Measurements from ENCODE around the gene TXNDC17.
"Not testable (repeated sequence)": the region's sequence is repeated elsewhere in the genome, so short reads cannot be mapped to it uniquely, and the experiment has no call there.

TXNDC17 gene

DNA sequence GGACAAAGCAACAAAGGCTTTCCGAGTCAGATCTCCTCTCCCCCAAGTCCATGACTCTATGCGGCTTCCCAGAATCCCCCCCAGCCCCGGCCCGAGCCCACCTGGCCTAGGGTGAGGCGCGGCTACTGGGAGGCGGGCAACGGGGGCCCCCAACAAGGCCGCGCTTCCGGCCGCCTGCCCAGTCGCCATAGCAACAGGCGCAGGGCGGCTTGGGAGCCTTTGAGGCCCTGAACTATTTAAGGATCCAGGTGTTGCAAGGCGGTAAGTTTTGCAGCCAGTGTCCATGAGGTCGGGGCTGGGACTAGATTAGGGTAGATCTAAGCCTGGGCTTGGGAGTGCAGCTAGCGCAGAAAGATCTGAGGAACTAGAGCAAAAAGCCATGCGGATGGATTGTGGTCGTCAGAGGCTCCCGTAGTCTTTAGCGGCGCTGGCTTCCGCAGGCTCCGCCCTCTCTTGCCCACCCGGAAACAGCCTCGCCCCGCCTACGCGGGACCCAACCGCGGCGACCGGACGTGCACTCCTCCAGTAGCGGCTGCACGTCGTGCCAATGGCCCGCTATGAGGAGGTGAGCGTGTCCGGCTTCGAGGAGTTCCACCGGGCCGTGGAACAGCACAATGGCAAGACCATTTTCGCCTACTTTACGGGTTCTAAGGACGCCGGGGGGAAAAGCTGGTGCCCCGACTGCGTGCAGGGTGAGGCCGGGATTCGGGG is at the start of gene TXNDC17, which contains the start of gene KIAA0753:
Gene TXNDC17, plus strand, starts transcription at position 525 of the 711 bp plus-strand sequence. Its CDS starts 23 bp downstream, at position 548.
Gene KIAA0753, minus strand, starts transcription at position 176 of the 711 bp plus-strand sequence. CDS start 5,608 bp downstream, outside the sequence.
- Histone ChIP-seq H3K4me3 (ENCODE audit: low read depth, low read length) (peak within 1 kb of the TSS; percentile 81), H2AFZ (ENCODE audit: low read length, unreplicated experiment) (peak within 1 kb of the TSS; percentile 91), H3K79me2 (ENCODE audit: control insufficient read depth, insufficient read depth, low read length, unreplicated experiment) (peaks cover 46% of the 10 kb centered on the region), H3K27ac (ENCODE audit: low read depth, low read length) (peak within 1 kb of the TSS; percentile 74), H3K4me1 (ENCODE audit: control insufficient read depth, insufficient read depth, low read length, unreplicated experiment) (peaks cover 28% of the 10 kb centered on the region), H3K36me3 (ENCODE audit: insufficient read depth, low read length) (peaks cover 8% of the 10 kb centered on the region; the same call in 1 of the 2 replicates), H3K27me3 (ENCODE audit: insufficient read depth, low read length) (no peaks in the 10 kb centered on the region)

DNA sequence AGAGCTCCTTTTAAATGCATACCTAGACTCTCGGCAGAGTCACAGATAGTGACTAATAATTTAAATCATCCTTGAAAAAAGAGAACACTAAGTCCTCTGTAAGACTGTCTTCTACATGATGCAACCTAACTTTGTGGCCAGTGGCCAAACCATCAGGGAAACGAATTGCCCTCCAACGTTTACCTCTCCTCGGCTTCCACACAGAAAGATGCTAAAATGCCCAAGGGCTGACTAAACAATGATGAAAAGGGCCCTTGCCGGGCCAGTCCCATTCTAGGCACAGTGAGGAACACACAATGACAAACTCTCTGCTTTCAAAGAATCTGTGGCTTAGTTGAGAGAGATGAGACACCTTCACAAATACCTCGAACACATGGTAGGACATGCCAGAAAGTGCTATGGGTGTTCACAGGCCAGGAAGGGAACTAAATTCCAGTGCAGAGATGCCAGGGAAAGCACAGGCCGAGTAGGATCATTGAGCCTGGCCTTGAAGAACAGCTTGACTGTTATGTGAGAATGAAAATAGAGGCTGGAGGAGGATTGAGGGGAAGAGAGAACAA is 49.2 kb upstream of the TXNDC17 start:
- peaks cover 16% of the 10 kb centered on the region for H3K4me1 ChIP-seq (ENCODE audit: control insufficient read depth, insufficient read depth, low read length, unreplicated experiment)
- H3K27ac ChIP-seq (ENCODE audit: low read depth, low read length), result peak overlapping the region; percentile 54
- no peaks in the 10 kb centered on the region for H3K27me3 ChIP-seq (ENCODE audit: insufficient read depth, low read length)
- no peak overlapping the region for H3K4me3 ChIP-seq (ENCODE audit: low read depth, low read length)
- H3K79me2 ChIP-seq (ENCODE audit: control insufficient read depth, insufficient read depth, low read length, unreplicated experiment), result no peaks in the 10 kb centered on the region
- no peak overlapping the region for H2AFZ ChIP-seq (ENCODE audit: low read length, unreplicated experiment)
- H3K36me3 ChIP-seq (ENCODE audit: insufficient read depth, low read length), result peaks cover 40% of the 10 kb centered on the region

DNA sequence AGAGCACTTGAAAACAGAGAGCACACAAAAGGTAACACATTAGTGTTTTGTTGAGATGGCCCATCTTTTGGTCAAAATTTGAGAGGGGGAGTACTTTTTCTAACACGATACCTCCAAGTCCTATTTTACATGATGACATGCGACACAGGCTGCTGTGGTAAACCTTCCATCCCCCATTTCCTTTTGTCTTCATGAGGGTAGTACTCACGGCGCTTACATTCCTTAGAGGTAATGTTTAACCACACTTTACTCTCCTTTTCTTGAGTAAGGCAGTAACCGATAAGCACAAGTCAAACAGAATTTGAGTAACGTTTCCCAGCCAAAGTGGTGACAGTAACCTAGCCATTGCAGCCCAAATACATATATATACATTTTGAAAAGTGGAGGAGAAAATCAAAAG is 48.7 kb upstream of the TXNDC17 start:
- Histone ChIP-seq H3K27ac (ENCODE audit: low read depth, low read length) (peak overlapping the region; percentile 54), H3K36me3 (ENCODE audit: insufficient read depth, low read length) (peaks cover 41% of the 10 kb centered on the region), H3K4me3 (ENCODE audit: low read depth, low read length) (no peak overlapping the region), H3K4me1 (ENCODE audit: control insufficient read depth, insufficient read depth, low read length, unreplicated experiment) (peaks cover 16% of the 10 kb centered on the region), H3K27me3 (ENCODE audit: insufficient read depth, low read length) (no peaks in the 10 kb centered on the region), H3K79me2 (ENCODE audit: control insufficient read depth, insufficient read depth, low read length, unreplicated experiment) (no peaks in the 10 kb centered on the region), H2AFZ (ENCODE audit: low read length, unreplicated experiment) (no peak overlapping the region)

DNA sequence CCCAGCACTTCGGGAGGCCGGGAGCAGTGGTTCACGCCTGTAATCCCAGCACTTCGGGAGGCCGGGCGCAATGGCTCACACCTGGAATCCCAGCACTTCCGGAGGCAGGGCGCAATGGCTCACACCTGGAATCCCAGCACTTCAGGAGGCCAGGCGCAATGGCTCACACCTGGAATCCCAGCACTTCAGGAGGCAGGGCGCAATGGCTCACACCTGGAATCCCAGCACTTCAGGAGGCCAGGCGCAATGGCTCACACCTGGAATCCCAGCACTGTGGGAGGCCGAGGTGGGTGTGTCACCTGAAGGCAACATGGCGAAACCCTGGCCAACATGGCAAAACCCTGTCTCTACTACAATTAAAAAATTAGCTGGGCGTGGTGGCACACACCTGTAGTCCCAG is 47.5 kb upstream of the TXNDC17 start:
- peaks cover 16% of the 10 kb centered on the region for H3K4me1 ChIP-seq (ENCODE audit: control insufficient read depth, insufficient read depth, low read length, unreplicated experiment)
- H3K27ac ChIP-seq (ENCODE audit: low read depth, low read length); H3K27me3 ChIP-seq (ENCODE audit: insufficient read depth, low read length); H3K4me3 ChIP-seq (ENCODE audit: low read depth, low read length); H3K79me2 ChIP-seq (ENCODE audit: control insufficient read depth, insufficient read depth, low read length, unreplicated experiment); H2AFZ ChIP-seq (ENCODE audit: low read length, unreplicated experiment): not testable (repeated sequence)
- H3K36me3 ChIP-seq (ENCODE audit: insufficient read depth, low read length), result peaks cover 30% of the 10 kb centered on the region

DNA sequence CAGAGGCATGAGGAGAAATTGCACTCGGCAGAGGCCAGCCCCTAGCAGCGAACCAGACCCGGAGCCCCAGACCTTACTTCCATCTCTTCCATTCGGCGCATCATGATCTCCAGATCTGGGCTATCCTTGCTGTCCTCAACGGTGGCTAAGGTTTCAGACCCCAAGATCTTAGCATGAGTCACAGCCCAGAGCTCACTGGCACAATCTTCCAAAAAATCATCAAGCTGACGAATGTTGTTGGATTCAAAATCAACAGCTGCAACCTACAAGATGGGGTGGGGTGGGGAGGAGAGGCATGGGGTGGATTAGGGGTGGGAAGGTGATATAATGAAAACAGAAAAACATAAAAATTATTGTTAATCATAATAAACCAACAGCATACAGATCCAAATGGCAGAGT is 44.8 kb upstream of the TXNDC17 start:
- no peak overlapping the region for H3K4me3 ChIP-seq (ENCODE audit: low read depth, low read length)
- no peaks in the 10 kb centered on the region for H3K27me3 ChIP-seq (ENCODE audit: insufficient read depth, low read length)
- H3K4me1 ChIP-seq (ENCODE audit: control insufficient read depth, insufficient read depth, low read length, unreplicated experiment), result peaks cover 12% of the 10 kb centered on the region
- peaks cover 24% of the 10 kb centered on the region for H3K36me3 ChIP-seq (ENCODE audit: insufficient read depth, low read length)
- no peaks in the 10 kb centered on the region for H3K79me2 ChIP-seq (ENCODE audit: control insufficient read depth, insufficient read depth, low read length, unreplicated experiment)
- H2AFZ ChIP-seq (ENCODE audit: low read length, unreplicated experiment), result no peak overlapping the region
- H3K27ac ChIP-seq (ENCODE audit: low read depth, low read length), result no peak overlapping the region

DNA sequence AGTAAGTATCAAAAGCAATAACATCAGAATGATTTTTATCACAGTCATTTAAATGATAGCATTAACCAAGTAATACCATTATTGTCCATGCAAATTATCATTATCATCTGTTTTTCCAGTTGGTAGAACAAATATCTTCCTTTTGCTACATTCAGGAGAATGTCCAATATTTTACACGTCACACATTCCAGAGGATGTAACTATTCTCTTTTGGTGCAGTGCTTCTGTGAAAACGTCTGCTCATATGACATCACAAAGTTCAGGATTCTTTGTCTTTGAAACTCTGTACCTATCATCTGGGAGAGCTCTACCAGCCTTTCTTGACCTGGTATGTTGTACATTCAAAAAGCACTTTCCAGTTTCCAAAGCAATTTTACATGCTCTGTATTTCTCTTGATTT is 44.3 kb upstream of the TXNDC17 start:
- H3K27me3 ChIP-seq (ENCODE audit: insufficient read depth, low read length), result no peaks in the 10 kb centered on the region
- H3K4me3 ChIP-seq (ENCODE audit: low read depth, low read length), result no peak overlapping the region
- no peak overlapping the region for H2AFZ ChIP-seq (ENCODE audit: low read length, unreplicated experiment)
- H3K79me2 ChIP-seq (ENCODE audit: control insufficient read depth, insufficient read depth, low read length, unreplicated experiment), result no peaks in the 10 kb centered on the region
- peaks cover 8% of the 10 kb centered on the region for H3K4me1 ChIP-seq (ENCODE audit: control insufficient read depth, insufficient read depth, low read length, unreplicated experiment)
- H3K27ac ChIP-seq (ENCODE audit: low read depth, low read length), result no peak overlapping the region
- H3K36me3 ChIP-seq (ENCODE audit: insufficient read depth, low read length), result peaks cover 24% of the 10 kb centered on the region

DNA sequence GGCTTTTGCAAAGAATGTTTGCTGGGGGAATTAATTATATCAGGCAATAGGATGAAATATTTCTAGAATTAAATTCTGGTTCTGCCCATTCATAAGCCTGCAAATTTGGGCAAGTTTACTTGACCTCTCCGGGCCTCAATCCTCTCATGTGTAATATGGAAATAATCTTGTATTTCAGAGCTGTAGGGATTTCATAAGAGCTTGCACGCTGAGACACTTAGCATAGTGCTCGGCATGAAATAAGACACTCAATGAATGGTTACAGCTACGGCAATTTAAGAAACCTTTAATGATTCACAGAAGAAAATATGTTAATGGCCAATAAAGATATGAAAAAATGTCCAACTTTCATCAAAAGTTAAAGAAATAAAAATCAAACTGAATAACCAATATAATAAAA is 43.9 kb upstream of the TXNDC17 start:
- Histone ChIP-seq H3K4me3 (ENCODE audit: low read depth, low read length) (no peak overlapping the region), H2AFZ (ENCODE audit: low read length, unreplicated experiment) (no peak overlapping the region), H3K27ac (ENCODE audit: low read depth, low read length) (no peak overlapping the region), H3K79me2 (ENCODE audit: control insufficient read depth, insufficient read depth, low read length, unreplicated experiment) (no peaks in the 10 kb centered on the region), H3K4me1 (ENCODE audit: control insufficient read depth, insufficient read depth, low read length, unreplicated experiment) (peaks cover 3% of the 10 kb centered on the region), H3K36me3 (ENCODE audit: insufficient read depth, low read length) (peaks cover 27% of the 10 kb centered on the region), H3K27me3 (ENCODE audit: insufficient read depth, low read length) (no peaks in the 10 kb centered on the region)

DNA sequence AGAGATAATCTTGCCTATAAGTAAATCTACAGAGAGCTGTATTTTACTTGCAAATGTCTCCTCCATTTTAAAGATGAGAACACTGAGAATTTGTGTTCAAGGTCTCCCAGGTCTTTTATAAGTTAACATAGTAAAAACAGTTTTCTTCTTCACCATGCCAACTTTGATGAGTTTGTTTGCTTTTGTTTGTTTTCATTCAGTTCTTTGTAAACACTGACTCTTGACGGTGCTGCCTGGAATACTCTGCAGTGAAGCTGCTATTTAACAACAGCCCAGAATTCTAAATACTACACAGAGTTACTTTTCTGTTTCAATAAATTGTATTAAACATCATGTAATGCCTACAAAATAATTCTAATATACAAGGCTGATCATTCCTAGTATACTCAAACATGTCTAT is 43.1 kb upstream of the TXNDC17 start:
- no peaks in the 10 kb centered on the region for H3K4me1 ChIP-seq (ENCODE audit: control insufficient read depth, insufficient read depth, low read length, unreplicated experiment)
- H3K4me3 ChIP-seq (ENCODE audit: low read depth, low read length), result no peak overlapping the region
- H3K36me3 ChIP-seq (ENCODE audit: insufficient read depth, low read length), result peaks cover 28% of the 10 kb centered on the region
- no peak overlapping the region for H2AFZ ChIP-seq (ENCODE audit: low read length, unreplicated experiment)
- no peak overlapping the region for H3K27ac ChIP-seq (ENCODE audit: low read depth, low read length)
- no peaks in the 10 kb centered on the region for H3K79me2 ChIP-seq (ENCODE audit: control insufficient read depth, insufficient read depth, low read length, unreplicated experiment)
- H3K27me3 ChIP-seq (ENCODE audit: insufficient read depth, low read length), result no peaks in the 10 kb centered on the region

DNA sequence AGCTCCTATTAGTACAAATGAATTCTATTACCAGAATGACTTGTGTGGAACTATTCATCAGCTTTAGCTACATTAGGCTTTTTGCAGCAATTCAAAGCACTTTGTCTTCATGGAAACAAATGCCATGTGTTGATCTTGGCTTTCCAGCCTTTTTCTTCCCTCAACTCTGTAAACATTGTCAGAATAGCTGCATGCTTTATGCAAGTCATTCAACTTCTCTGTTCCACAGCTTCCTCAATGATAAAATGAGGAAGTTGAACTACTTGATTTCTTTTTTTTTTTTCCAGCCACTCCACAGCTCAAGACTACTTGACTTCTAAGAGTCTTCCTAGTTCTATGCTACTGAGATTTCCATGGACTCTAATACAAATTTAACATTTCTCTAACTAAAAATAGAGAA is 41.5 kb upstream of the TXNDC17 start:
- Histone ChIP-seq H3K4me3 (ENCODE audit: low read depth, low read length) (no peak overlapping the region), H3K4me1 (ENCODE audit: control insufficient read depth, insufficient read depth, low read length, unreplicated experiment) (no peaks in the 10 kb centered on the region), H3K36me3 (ENCODE audit: insufficient read depth, low read length) (peaks cover 28% of the 10 kb centered on the region), H2AFZ (ENCODE audit: low read length, unreplicated experiment) (no peak overlapping the region), H3K27ac (ENCODE audit: low read depth, low read length) (no peak overlapping the region), H3K27me3 (ENCODE audit: insufficient read depth, low read length) (no peaks in the 10 kb centered on the region), H3K79me2 (ENCODE audit: control insufficient read depth, insufficient read depth, low read length, unreplicated experiment) (no peaks in the 10 kb centered on the region)

DNA sequence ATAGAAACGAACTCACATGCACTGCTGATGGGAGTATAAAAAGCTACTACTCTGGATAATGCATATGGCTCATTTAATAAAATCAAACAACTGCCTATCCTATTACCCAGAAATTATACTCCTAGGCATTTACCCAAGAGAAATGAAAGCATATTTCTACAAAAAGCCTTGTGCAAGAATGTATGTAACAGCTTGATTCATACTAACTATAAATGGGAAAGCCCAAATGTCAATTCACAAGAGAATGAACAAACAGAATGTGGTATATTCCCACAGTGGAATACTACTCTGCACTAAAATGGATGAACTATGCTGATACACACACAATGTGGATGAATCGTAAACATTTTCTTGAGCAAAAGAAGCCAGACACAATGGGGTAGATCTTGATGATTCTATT is 38.7 kb upstream of the TXNDC17 start:
- Histone ChIP-seq H2AFZ (ENCODE audit: low read length, unreplicated experiment) (no peak overlapping the region), H3K36me3 (ENCODE audit: insufficient read depth, low read length) (peaks cover 27% of the 10 kb centered on the region)

DNA sequence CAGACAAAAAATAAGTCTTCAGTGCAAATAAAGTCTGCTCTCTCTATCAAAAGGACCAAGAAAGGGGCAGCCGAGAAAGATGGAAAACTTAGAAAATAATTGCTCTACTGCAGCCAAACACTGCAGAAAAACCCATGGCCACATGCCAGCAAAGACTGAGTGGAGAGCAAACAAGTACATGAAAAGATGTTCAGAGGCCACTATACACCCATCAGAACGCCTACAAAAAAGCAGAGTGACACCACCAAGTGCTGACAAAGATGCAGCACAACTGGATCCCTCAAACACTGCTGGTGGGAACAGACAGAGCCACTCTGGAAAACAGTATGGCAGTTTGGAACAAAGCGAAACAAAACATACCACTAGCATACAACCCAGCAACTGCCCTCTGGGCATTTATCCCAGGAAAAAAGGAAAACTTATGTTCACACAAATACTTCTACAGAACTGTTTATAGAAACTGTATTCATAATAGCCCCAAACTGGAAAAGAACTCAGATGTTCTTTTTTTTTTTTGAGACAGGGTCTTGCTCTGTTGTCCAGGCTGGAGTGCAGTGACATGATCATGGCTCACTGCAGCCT is 37.0 kb upstream of the TXNDC17 start:
- Histone ChIP-seq H3K79me2 (ENCODE audit: control insufficient read depth, insufficient read depth, low read length, unreplicated experiment) (no peaks in the 10 kb centered on the region), H3K4me3 (ENCODE audit: low read depth, low read length) (no peak overlapping the region), H3K36me3 (ENCODE audit: insufficient read depth, low read length) (peaks cover 35% of the 10 kb centered on the region), H2AFZ (ENCODE audit: low read length, unreplicated experiment) (no peak overlapping the region), H3K27me3 (ENCODE audit: insufficient read depth, low read length) (no peaks in the 10 kb centered on the region), H3K27ac (ENCODE audit: low read depth, low read length) (no peak overlapping the region), H3K4me1 (ENCODE audit: control insufficient read depth, insufficient read depth, low read length, unreplicated experiment) (peaks cover 7% of the 10 kb centered on the region)

More for the DNA sequence above, 38.7 kb upstream of the TXNDC17 start:
- H3K4me3 ChIP-seq (ENCODE audit: low read depth, low read length), result no peak overlapping the region
- no peaks in the 10 kb centered on the region for H3K27me3 ChIP-seq (ENCODE audit: insufficient read depth, low read length)
- H3K27ac ChIP-seq (ENCODE audit: low read depth, low read length), result no peak overlapping the region
- no peaks in the 10 kb centered on the region for H3K79me2 ChIP-seq (ENCODE audit: control insufficient read depth, insufficient read depth, low read length, unreplicated experiment)
- H3K4me1 ChIP-seq (ENCODE audit: control insufficient read depth, insufficient read depth, low read length, unreplicated experiment), result no peaks in the 10 kb centered on the region
